HG03521 (cell line): ENCODE results near the gene MEOX1.
"Not testable (repeated sequence)": the region's sequence is repeated elsewhere in the genome, so short reads cannot be mapped to it uniquely, and the experiment has no call there.

Experiments used
- ATAC-seq: cut with Tn5 transposase; IDR thresholded peaks from one replicate; pipeline ENCODE4 v1.9.1; 2021; ENCODE audit warnings: mild to moderate bottlenecking, moderate library complexity; ENCODE audit not compliant: unreplicated experiment

Gene MEOX1

DNA sequence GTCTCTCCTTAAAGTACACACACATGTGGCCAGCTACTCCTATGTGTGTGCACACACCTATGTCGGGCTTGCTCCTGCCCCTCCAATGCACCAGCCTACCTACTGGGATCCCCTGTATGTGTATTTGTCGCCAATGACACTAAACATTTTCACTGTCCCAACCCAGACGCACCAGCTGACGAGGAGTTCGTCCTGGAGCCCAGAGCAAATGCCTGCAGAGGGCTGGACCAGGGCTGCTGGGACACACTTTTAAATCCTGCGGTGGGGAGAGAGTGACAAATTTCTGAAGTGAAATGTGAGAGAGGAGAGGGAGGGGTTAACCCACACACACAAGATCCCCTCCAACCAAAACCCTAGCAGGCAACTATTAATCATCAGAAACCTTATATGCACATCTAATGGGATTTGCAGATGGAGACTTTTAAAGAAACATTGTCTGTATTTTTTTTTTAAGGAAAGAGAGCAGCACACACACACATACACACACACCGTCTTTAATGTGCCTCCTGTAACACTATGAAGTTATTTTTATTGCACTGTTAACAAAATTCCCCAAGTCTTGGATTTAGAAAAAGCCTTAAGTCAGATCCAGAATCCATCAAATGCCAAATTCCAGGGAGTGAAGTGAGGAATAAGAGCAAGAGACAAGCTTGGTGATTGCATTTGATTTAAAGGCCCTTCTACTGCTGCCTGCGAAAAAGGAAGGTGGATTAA, at the start of gene MEOX1:
MEOX1 (minus strand) TSS at position 224 of the 714 bp plus-strand sequence. CDS start 388 bp downstream, outside the sequence.
- ATAC-seq: no peak

DNA sequence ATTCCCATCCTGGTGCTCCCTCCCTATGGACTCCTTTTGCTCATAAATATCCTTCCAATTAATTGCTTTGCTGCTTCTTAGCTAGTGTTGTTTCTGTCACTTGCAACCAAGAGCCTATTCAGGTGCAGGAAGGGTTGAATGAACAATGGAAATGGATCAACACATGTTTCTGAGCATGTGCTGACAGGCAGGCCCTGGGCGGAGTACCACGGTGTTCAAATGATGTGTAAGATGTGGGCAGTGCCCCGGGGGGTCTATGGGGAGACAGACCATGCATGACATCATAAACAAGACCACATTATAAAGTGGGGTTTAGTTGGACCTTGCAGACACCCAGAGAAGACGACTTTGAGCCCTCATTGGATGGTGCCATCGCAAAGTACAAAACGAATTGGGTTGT, 48.4 kb upstream of the MEOX1 start:
- no peak for ATAC-seq

DNA sequence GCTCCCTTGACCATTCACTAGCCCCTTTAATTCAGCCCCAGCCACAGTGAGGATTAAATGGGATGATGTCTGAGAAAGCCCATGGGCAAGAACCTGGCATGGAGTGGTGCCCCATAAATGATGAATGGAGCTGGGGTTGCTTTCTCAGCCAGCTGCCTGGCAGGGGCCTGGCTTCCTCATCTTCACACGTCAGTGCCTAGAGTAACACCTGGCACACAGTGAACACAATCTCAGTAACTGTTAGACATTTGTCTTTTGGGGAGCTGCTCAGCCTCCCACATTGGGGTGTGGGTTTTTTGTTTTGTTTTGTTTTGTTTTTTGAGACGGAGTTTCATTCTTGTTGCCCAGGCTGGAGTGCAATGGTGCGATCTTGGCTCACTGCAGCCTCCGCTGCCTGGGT, 47.5 kb upstream of the MEOX1 start:
- ATAC-seq: no peak

DNA sequence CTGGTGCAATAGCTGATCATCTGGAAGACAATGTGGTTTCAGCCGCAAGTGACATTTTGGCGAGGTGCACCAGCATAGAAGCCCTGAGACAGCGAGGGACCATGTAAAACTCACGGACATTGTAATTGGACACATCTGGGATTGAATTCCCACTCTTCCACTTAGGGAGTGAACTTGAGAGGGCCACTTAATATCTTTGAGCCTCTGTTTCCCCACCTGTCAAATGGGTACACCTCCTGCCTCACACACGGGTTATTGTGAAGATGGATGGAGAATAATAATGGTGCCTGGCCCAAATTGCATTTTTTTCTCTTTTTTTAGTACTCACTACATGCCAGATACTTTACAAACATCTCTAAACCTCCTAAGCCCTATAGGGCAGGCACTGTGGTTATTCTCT, 45.5 kb upstream of the MEOX1 start:
- no peak for ATAC-seq

DNA sequence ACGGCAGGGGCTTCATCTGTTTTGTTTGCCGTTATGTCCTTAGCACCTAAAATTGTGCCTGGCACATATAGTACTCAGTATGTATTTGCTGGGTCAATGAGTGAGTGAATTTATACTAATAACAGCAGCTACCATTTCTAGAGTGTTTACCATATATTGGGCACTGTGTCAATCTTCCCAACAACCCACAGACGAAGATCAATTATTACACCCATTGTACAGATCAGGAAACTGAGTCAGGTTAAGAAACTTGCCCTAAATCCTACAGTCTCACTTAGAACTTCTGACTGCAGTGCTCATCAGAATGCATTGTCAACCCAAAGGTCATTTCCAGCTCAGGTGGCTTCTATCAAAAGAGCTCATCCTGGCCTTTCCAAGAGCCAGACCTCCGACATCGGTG, 44.5 kb upstream of the MEOX1 start:
- ATAC-seq: no peak

DNA sequence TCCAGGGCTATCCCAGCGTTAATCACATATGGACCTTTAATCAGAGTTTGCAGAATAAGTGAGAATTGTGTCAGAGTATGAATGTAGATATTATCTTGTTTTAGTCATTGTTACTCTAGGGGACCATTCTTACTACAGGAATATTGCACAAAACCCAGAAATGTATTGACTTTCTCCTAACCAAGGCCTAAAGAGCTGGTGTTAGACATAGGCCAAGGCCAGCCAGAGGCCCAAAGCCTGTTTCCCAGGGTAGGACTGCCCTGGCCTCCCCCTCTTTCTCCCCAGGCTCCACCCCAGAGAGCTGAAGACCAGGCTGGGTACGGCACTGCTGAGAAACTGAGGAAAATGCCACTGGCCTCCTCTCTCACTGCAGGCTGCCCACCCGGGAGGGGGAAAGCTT, 41.9 kb upstream of the MEOX1 start:
- no peak for ATAC-seq

DNA sequence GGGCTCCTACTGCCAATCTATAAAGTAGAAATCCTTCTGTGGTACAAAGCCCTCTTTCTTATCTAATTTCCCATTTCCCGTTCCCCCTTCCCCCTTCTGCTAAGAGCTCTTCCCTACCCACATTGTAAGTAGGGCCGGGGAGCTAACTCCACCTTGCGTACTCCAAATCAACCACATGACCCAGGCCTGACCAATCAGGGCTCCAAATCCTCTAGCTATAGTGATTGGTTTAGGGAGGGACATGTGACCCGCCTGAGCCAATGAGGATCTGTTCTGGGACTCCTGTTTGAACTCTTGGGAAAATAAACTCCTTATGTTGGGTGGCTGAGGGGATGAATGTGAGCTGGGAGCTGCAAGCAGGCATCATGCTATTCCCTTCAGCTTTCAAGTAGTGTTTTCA, 40.9 kb upstream of the MEOX1 start:
- ATAC-seq: no peak

DNA sequence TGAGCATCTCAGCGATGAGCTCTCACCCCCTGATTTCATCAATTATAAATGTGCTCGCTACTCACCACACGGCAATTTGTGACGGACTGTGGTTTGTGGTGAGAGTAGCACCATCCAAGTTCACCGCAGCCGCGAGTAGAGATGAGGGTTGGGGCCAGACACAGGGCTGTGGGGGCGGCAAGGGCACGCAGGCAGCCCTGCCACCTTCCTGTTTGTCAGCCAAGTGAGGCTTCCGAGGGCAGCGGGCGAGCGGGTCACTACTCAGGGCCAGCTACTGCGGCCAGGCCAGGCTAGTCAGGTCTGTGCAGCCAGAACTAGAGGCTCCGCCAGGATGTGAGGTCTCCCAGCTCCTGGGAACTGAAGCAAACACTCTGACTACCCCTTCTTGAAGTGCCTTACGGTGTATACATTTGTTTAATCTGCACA, 39.6 kb upstream of the MEOX1 start:
- no peak for ATAC-seq

DNA sequence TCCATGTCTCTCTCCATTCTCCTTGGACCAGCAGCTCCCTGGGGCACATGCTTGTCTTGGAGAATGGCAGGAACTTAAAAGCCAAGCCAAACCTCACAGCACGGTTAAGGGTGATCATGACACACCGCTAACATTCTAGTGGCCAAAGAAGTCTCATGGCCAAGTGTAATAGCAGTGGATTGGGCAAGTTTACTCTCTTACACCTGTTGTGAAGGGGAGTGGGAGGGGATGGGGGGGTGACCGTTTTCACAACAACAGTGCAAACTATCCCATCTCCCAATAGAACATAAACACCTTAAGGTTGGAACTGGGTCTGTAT, 37.7 kb upstream of the MEOX1 start:
- no peak for ATAC-seq

DNA sequence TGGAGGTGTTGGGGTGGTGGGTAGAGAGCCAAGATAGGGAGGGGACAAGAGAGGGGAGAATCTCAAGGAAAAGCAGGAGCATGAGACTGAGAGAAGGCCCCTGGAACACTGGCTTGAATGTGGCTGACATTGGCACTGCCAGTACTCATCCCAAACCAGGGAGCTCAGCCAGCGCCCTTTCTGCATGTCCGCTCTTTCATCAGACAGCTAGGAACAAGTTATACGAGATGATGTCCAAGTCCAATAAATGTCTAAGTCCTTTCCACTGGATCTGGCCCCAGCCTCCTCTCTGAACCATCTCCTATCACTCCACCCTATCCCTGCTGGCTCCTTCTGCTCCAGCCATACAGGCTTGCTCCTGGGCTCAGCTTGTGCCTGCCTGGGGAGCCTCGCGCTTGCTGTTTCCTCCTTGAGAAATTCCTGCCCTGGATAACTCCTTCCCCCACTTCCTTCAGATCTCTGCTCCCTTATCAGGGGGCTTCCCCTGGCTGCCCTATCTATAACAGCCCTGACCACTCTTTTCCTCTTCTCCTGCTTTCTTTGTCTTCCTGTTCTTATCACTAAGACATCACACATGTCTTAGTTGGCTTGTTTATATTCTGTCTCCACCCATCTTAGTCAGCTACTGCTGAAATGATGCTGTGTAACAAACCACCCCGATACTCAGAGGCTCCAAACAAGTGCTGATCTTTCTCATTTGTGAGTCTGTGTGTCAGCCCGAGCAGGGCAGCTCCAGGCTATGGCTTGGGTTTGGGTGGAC, 37.1 kb upstream of the MEOX1 start:
- ATAC-seq: no peak

DNA sequence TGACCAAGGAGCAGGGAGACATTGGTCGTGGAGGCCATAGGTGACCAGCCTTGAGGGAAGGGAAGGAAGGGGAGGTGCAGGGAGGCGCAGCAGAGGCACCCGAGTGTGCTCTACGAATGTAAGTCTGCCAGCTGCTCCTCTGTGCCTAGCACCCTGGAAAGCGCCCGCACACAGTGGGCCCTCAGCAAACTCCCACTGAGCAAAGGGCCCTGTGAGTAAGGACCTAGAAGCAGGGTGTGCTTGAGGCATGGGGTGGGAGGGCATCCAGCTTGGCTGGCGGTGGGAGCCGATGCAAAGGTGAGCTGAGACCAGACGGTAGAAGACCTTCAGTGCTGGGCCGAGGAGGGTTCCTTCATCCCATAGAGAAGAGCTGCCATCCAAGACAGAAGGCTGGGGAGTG, 36.2 kb upstream of the MEOX1 start:
- no peak for ATAC-seq

DNA sequence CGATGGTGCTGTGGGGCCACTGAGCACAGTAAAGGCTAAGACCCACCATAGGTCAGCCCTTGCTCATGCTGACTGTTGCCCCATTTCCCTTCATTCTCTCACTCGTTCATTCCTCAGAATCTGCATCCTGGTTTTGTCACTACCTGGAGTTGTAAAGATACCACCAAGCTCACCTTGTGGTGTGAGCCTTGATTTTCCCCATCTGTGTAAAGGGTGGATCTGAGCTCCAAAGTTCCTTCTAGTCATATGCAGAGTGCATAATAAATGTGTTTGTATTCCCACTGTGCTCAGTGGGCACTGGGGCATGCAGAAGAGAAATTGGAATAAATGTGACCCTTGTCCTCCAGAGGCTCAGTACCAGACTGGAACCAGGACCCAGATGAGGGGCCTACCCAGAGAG, 35.2 kb upstream of the MEOX1 start:
- no peak for ATAC-seq

DNA sequence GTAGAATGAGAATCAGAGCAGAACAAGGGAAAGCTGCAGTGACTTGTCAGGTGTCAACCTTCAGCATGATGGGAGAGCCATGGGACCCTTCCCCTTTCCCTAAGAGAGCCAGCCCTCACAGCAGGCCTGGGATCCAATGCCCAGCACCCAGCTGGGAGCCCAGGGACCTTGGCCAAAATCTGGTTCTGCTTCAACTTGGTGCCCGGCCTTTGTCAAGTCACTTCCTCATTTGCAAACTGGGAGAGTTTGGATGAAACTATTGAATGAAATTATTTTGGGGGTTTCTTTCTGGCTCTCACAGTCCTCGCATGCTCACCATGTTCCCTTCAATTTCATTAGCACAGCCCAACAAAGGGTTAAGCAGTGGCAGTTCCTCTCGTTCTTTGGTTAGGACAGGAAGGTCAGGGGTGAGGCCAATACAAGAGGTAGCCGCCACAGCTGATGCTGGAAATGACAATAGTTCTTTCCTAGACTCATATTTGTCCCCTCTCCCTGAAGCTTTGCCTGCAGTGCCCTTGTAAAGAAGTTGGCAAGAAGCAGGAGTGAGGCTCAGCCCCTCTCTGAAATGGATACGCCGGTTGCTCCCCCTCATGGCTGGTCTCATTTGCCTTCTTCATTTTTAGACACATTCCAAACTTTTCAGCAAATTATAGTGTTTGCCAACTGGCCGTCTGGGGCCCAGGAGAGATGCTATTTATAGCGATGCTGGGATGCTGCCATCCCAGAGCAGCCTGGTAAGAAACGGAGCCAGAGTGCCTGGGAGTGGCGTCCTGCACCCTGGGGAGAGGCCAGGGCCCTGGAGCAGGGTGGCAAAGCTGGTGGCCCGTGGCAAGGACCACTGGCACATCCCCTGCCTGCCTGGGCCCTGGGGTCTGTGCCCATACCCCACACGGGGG, 34.5 kb upstream of the MEOX1 start:
- no peak for ATAC-seq

DNA sequence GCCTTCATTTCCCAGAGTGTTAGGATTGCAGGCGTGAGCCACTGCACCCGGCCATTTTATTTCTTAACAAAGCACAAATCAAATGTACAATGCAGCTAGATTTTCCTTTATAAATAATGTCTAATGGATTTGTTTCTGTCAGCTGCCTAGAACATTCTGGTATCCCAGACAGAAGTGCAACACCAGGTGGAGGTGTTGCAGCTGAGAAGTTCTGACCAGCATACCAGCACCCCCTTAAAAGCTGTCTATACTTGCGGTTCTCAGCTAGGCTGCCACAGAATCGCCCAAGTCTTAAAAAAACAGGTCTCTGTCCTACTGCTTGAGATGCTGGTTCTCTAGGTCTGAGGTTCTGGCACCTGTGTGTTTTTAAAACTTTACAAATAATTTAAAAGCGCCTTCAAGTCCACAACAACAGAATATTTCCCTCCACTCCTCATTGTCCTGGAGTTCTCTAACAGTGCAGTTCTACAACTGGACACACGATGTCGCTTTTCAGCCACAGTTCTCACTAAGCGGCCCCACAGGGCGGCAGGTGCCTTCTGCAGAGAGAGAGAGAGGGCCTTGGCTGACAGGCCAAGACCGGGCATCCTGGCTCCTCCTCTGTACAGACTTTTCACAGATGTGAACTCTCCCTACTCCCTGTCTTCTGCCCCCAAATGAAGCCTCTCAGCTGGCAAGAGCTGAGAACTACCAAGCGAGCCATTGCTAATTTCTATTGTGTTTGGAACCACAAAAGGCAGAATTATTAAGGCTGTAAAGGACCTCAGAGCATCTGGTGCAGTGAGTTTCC, 32.6 kb upstream of the MEOX1 start:
- no peak for ATAC-seq

DNA sequence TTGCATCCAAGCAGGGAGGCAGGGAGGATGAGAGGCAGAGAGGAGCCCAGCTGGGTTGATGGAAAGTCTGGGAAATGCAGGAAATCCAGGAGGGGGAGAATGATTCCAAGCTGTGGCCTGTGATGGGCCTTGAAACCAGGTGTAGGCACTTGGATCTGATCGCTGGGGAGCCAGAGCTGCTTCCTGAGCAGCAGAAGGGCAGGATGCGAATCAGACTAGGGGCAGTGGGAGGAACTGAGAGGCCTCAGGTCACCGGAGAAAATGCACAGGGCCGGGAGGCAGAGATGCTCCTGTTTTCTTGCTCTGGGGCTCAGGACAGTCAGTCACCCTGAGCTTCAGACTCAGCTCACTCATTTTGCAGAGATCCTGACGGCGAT, 29.6 kb upstream of the MEOX1 start:
- no peak for ATAC-seq

DNA sequence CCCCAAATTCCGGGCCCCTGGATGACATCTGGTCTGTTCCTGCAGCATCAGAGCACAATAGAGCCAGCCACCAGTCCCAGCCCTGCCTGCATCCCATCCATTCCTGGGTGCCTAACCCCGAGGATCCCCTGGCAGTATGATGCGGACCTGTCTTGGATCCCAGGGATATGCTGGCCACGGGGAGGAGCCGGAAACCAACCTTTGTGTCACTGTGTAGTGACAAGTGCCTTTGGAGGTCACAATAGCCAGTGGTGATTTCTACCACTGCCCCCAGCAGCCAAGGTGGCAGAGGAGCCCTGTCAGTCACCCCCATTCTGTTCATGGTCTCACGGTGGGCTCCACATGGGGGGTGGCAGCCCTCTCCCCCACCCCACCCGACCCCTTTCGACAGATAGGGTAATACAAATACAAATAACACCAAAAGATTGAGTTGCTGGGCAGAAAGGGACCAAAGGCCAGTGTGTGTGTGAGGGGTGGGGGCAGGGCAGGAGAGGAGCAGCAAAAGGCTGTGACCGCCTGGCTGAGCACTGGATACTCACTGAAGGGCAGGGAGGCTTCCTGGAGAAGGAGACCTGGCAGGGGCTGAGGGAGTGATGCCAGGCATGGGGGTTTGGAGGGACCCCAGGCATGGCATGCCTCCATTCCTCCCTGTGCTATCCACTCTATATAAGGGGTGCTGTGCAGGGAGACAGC, 29.0 kb upstream of the MEOX1 start:
- ATAC-seq: no peak

DNA sequence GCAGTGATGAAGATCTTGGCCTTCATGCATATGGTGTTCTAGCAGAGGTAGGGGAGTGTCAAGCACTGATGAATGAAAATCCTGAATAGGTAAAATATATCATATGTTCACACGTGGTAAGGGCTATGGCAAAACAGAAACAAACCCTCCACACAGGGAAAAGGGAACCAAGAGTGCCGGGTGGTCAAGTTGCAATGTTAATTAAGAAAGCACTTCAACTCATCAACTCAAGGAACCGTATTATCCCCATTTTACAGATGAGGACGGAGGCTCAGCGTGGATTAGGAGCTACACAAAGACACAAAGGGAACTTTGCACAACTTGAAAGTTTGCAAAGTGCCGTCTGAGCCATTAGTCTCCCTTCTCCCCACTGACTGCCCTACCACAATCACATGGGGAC, 28.1 kb upstream of the MEOX1 start:
- no peak for ATAC-seq

DNA sequence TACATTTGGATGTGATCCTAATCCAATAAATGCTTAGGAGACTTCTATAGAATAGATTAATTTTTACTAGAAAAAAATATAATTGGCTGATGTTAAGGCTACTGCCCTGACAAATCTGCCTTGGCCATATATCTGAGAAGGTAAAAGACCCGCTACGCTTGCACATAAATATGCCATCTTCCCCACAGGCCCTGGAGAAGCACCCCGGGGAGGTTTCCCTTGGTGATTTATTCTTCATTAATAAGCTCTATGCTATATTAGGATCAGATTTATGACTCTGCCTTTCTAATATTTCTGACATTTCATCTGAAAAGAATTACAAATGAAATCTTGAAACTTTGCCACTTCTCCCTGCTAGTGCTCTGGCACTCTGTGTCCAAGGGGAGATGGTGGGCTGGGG, 27.4 kb upstream of the MEOX1 start:
- ATAC-seq: no peak

DNA sequence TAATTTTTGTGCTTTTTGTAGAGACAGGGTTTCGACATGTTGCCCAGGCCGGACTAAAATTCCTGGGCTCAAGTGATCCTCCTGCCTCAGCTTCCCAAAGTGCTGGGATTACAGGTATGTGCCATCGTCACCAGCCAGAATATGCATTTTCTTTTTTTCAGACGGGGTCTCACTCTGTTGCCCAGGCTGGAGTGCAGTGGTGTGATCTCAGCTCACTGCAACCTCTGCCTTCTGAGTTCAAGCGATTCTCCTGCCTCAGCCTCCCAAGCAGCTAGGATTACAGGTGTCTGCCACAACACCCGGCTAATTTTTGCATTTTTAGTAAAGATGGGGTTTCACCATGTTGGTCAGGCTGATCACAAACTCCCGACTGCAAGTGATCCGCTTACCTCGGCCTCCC, 25.2 kb upstream of the MEOX1 start:
- ATAC-seq: not testable (repeated sequence)

DNA sequence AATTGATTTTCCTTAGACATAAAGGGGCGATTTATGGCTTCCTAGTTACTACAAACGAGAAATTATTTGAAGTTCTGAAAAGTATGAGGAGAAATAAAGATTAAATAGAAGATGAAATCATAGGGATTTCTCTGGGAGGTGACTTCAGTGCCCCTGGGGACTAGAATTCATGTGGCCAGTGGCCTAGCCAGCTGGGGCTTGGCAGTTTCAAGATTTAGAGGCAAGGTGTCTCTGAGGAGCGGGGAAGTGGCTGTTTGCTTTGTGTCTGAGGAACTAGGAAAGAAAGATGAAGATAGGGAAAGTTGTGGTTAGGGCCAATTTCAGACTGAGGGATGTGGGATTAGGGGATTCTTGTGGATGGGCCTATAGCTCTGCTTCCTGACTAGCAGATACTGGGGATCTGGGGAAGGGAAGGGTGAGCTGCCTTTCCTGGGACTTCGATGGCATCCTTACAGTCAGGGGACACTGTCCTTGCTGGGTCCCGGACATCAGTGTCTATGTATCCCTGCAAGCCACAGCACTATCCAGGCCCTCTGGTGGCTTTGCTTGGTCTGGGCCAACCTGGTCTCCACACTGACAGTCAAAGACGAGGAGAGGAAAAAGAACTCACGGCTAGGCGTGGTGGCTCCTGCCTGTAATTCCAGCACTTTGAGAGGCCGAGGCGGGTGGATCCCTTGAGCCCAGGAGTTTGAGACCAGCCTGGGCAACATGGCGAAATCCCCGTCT, 22.4 kb upstream of the MEOX1 start:
- no peak for ATAC-seq
